Karpas-422 (cell line): ENCODE results near the gene IL36B. TPM values are rescaled to one million over a fixed set of nuclear protein-coding genes. Genes with fewer than 3 reads are reported as not detected.

ENCODE experiments used
- DNase-seq: peaks from one replicate; pipeline ENCODE4 v3.0.0-alpha.2; 2015
- H2AFZ ChIP-seq: fragments of 200-600 bp; sonication (generic); 2 replicates; pipeline ENCODE4 v1.6.1; 2014; ENCODE audit warnings: antibody characterized with exemption, low read length, mixed read lengths
- H3K27ac ChIP-seq: fragments of 200-600 bp; sonication (generic); 2 replicates; pipeline ENCODE4 v1.5.1; 2014; ENCODE audit warnings: mild to moderate bottlenecking, low read length, moderate library complexity
- H3K27me3 ChIP-seq: fragments of 200-600 bp; sonication (generic); 2 replicates; pipeline ENCODE4 v1.6.1; 2014; ENCODE audit warnings: low read length, mixed read lengths
- H3K36me3 ChIP-seq: fragments of 200-600 bp; sonication (generic); 2 replicates; pipeline ENCODE4 v1.6.1; 2014; ENCODE audit warnings: low read length, mixed read lengths; ENCODE audit not compliant: insufficient read depth
- H3K4me1 ChIP-seq: fragments of 200-600 bp; sonication (generic); 2 replicates; pipeline ENCODE4 v1.6.1; 2014; ENCODE audit warnings: mild to moderate bottlenecking, low read length, mixed read lengths
- H3K4me2 ChIP-seq: fragments of 200-600 bp; sonication (generic); 2 replicates; pipeline ENCODE4 v1.6.1; 2014; ENCODE audit warnings: low read length, low read depth, mild to moderate bottlenecking; ENCODE audit not compliant: poor library complexity, severe bottlenecking
- H3K4me3 ChIP-seq: fragments of 200-600 bp; sonication (generic); 2 replicates; pipeline ENCODE4 v1.5.1; 2014; ENCODE audit warnings: mild to moderate bottlenecking, antibody characterized with exemption, low read length, mixed read lengths
- H3K79me2 ChIP-seq: fragments of 200-600 bp; sonication (generic); 2 replicates; pipeline ENCODE4 v1.6.1; 2014; ENCODE audit warnings: mild to moderate bottlenecking, low read length, mixed read lengths
- H3K9ac ChIP-seq: fragments of 200-600 bp; sonication (generic); 2 replicates; pipeline ENCODE4 v1.6.0; 2014; ENCODE audit warnings: low read length
- H3K9me2 ChIP-seq: fragments of 200-600 bp; sonication (generic), shearing (Covaris generic); replicated peaks from 2 replicates; pipeline ENCODE4 v1.6.0; 2014; ENCODE audit warnings: mild to moderate bottlenecking, low read length, moderate library complexity; ENCODE audit not compliant: insufficient read depth
- H3K9me3 ChIP-seq: fragments of 300-700, 200-600 bp; sonication (generic); 2 replicates; pipeline ENCODE4 v1.6.1; 2014; ENCODE audit warnings: low read length, mixed read lengths
- H4K20me1 ChIP-seq: fragments of 200-600 bp; sonication (generic); 2 replicates; pipeline ENCODE4 v1.6.1; 2014; ENCODE audit warnings: mild to moderate bottlenecking, antibody characterized with exemption, low read length, low read depth; ENCODE audit not compliant: insufficient read depth
- total RNA-seq: library from RNA; depleted of rRNA; stranded (reverse); fragments of >200 nt; shearing (Covaris generic); gene quantifications from 2 replicates; pipeline ENCODE4 v1.2.3, GENCODE V29; 2014; ENCODE audit warnings: low replicate concordance

IL36B gene
- total RNA-seq, 1 experiment from 2014 or later = not detected

DNA sequence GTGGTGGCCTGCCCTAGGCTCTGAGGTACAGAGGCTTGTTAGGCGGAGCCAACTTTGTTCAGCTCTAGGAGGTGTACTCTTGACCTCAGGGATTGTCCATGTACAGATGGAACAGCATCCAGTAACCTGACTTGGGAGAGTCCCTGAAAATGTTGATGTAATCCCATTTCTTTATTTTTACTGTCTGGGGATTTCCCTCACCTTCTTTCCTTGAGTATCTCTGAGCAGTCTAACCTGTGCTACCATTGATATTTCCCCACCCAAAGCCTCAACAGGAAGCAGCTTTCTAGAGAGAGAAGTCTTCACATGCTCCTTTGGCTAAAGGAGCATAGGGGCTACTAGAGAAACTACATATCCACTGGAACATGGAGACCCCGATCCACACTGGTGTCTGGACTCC is 37.0 kb downstream of the IL36B start:
- H3K4me1 ChIP-seq = no peaks in the 10 kb centered on the region
- H3K27ac ChIP-seq = no peak overlapping the region
- no peak overlapping the region for H3K4me2 ChIP-seq
- no peak overlapping the region for H3K4me3 ChIP-seq
- H3K9me3 ChIP-seq = no peaks in the 10 kb centered on the region
- no peak for DNase-seq
- no peaks in the 10 kb centered on the region for H3K79me2 ChIP-seq
- no peaks in the 10 kb centered on the region for H3K27me3 ChIP-seq
- H4K20me1 ChIP-seq = no peaks in the 10 kb centered on the region
- no peaks in the 10 kb centered on the region for H3K36me3 ChIP-seq
- no peak overlapping the region for H3K9ac ChIP-seq
- no peak overlapping the region for H2AFZ ChIP-seq
- H3K9me2 ChIP-seq = no peaks in the 10 kb centered on the region

DNA sequence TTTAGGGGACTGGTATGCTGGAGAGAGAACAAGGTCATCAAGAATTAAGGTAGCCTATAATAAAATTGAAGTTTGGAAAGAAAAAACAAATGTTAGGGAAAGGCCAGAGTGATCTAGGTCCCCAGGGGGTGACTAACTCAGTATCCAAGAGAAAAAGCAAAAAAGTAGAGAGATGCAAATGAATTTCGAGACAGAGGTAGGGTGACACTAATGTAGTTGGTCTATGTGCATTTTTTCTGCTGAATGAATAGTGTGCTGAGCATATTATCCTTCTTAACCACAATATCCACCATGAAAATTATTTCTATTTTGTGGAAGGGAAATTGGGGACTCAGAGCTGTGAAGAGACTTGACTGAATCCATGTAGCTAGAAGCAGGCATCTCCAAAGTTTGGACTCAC is 37.6 kb downstream of the IL36B start:
- Histone ChIP-seq H3K9ac (no peak overlapping the region), H3K27me3 (no peaks in the 10 kb centered on the region), H3K79me2 (no peaks in the 10 kb centered on the region), H3K36me3 (no peaks in the 10 kb centered on the region), H3K4me3 (no peak overlapping the region), H4K20me1 (no peaks in the 10 kb centered on the region), H3K4me2 (no peak overlapping the region), H3K27ac (no peak overlapping the region), H3K4me1 (no peaks in the 10 kb centered on the region), H3K9me3 (no peaks in the 10 kb centered on the region), H2AFZ (no peak overlapping the region), H3K9me2 (no peaks in the 10 kb centered on the region)
- DNase-seq = no peak

DNA sequence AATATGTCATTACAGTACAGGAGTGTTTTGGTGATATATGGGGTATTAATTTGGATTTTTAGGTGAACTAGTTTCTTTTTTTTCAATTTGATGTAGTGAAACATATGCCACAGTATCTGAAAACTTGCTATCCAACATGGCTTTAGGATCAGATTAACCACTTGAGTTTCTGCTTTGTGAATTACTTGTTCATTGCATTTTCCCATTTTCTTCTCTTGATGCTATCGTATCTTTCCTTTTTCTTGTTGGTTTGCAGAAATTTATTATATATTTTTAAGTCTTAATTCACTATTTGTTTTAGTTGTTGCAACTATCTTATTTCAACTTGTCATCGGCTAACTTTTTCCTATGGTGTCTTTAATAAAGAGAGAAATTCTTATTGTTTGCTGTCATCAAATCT is 38.6 kb downstream of the IL36B start:
- no peaks in the 10 kb centered on the region for H3K27me3 ChIP-seq
- no peaks in the 10 kb centered on the region for H3K9me3 ChIP-seq
- H3K9ac ChIP-seq = no peak overlapping the region
- no peaks in the 10 kb centered on the region for H3K36me3 ChIP-seq
- H3K4me2 ChIP-seq = no peak overlapping the region
- H4K20me1 ChIP-seq = no peaks in the 10 kb centered on the region
- no peak overlapping the region for H3K4me3 ChIP-seq
- no peaks in the 10 kb centered on the region for H3K4me1 ChIP-seq
- H3K9me2 ChIP-seq = no peaks in the 10 kb centered on the region
- no peak overlapping the region for H2AFZ ChIP-seq
- H3K27ac ChIP-seq = no peak overlapping the region
- DNase-seq = no peak
- H3K79me2 ChIP-seq = no peaks in the 10 kb centered on the region

DNA sequence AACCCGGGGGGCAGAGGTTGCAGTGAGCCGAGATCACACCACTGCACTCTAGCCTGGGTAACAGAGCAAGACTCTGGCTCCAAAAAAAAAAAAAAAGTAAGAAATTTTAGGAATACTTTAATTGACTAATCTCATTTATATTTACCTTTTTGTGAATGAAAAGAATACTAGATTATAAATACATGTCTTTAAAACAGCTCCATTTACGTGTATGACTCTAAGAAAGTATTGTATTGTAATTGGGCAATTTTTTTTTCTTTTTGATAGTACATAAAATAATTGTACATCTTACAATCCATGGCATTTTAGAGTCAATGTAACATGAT is 39.4 kb downstream of the IL36B start:
- DNase-seq = no peak

DNA sequence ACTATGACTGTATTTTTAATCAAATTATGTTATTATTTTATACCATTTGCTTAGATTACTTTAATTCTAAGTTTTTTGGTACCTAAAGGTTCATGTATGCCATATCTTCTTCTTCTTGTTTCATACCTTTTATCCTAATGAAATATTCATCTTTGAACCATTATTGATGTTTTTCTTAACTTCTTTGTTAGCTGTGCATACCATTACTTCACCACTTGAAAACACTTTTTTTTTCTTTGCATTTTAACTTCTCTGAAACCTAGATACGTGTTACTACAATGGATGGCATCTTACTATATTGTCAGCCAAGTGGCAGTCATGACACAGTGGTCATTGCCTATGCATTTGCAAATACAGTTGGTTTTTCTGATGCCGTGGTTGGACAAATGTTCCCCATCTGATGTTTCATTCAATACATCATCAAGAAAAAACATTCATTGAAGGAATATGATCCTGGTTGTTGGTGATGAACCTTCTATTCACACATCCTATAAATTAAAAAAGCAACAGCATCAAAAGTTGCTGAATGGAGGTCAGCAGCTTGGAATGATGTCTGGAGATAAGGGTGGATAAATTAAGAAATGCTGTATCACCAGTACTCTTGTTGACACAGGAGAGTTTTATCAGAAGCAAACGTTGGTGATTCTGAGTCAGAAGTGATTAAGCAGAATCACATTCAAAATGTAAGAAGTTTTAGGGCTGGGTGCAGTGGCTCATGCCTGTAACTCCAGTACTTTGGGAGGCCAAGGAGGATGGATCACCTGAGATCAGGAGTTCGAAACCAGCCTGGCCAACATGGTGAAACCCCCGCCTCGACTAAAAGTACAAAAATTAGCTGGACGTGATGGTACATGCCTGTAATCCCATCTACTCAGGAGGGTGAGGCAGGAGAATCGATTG is 40.0 kb downstream of the IL36B start:
- no peak overlapping the region for H3K4me2 ChIP-seq
- H3K4me3 ChIP-seq = no peak overlapping the region
- no peaks in the 10 kb centered on the region for H3K27me3 ChIP-seq

More for the DNA sequence above, 39.4 kb downstream of the IL36B start:
- no peak overlapping the region for H2AFZ ChIP-seq
- H4K20me1 ChIP-seq = no peaks in the 10 kb centered on the region
- H3K79me2 ChIP-seq = no peaks in the 10 kb centered on the region
- no peak overlapping the region for H3K9ac ChIP-seq
- H3K9me3 ChIP-seq = no peaks in the 10 kb centered on the region
- H3K27me3 ChIP-seq = no peaks in the 10 kb centered on the region
- no peaks in the 10 kb centered on the region for H3K36me3 ChIP-seq
- H3K4me3 ChIP-seq = no peak overlapping the region
- no peaks in the 10 kb centered on the region for H3K4me1 ChIP-seq
- no peaks in the 10 kb centered on the region for H3K9me2 ChIP-seq
- no peak overlapping the region for H3K27ac ChIP-seq
- no peak overlapping the region for H3K4me2 ChIP-seq

DNA sequence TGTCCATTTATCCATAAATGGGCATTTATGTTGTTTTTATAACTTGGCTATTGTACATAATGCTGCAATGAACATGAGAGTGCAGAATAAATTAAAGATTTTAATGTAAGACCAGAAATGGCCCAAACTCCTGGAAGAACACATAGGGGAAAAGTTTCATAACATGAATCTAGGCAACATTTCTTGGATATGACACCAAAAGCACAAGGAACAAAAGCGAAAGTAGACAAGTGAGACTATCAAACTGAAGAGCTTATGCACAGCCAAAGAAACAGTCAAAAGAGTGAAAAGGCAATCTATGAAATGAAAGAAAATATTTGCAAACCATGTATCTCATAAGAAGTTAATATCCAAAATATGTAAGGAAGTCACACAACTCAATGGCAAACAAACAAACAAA is 41.6 kb downstream of the IL36B start:
- Histone ChIP-seq H3K27me3 (no peaks in the 10 kb centered on the region), H2AFZ (no peak overlapping the region), H3K4me2 (no peak overlapping the region), H4K20me1 (no peaks in the 10 kb centered on the region), H3K9me3 (no peaks in the 10 kb centered on the region), H3K36me3 (no peaks in the 10 kb centered on the region), H3K79me2 (no peaks in the 10 kb centered on the region), H3K27ac (no peak overlapping the region), H3K4me1 (no peaks in the 10 kb centered on the region), H3K9ac (no peak overlapping the region), H3K9me2 (no peaks in the 10 kb centered on the region), H3K4me3 (no peak overlapping the region)
- no peak for DNase-seq

More for the DNA sequence above, 40.0 kb downstream of the IL36B start:
- Histone ChIP-seq H3K79me2 (no peaks in the 10 kb centered on the region), H3K9ac (no peak overlapping the region), H3K36me3 (no peaks in the 10 kb centered on the region), H3K4me1 (no peaks in the 10 kb centered on the region), H3K9me2 (no peaks in the 10 kb centered on the region), H3K27ac (no peak overlapping the region), H3K9me3 (no peaks in the 10 kb centered on the region), H2AFZ (no peak overlapping the region), H4K20me1 (no peaks in the 10 kb centered on the region)
- no peak for DNase-seq

DNA sequence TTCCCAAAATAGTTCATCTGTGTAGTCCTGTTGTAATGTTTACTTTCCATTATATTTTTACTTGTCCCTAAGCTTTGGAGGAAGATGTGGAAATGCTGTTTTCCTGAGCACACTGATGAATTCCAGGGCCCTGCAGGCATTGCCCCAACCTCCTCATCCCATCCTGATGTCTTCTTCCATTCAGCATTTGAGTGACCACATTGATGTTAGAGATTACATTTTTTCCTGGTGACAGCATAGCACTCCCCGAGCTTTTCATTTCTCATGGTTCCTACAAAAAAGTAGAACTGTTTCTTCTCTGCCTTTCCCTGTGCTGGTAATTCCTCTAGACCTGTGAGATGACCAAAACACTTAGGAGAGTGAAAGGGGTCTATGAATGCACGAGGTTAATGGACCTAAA is 42.6 kb downstream of the IL36B start:
- Histone ChIP-seq H3K79me2 (no peaks in the 10 kb centered on the region), H3K4me3 (no peak overlapping the region), H3K9me3 (no peaks in the 10 kb centered on the region), H3K36me3 (no peaks in the 10 kb centered on the region), H4K20me1 (no peaks in the 10 kb centered on the region), H2AFZ (no peak overlapping the region), H3K4me2 (no peak overlapping the region), H3K27ac (no peak overlapping the region), H3K9ac (no peak overlapping the region), H3K9me2 (no peaks in the 10 kb centered on the region), H3K4me1 (no peaks in the 10 kb centered on the region), H3K27me3 (no peaks in the 10 kb centered on the region)
- no peak for DNase-seq

DNA sequence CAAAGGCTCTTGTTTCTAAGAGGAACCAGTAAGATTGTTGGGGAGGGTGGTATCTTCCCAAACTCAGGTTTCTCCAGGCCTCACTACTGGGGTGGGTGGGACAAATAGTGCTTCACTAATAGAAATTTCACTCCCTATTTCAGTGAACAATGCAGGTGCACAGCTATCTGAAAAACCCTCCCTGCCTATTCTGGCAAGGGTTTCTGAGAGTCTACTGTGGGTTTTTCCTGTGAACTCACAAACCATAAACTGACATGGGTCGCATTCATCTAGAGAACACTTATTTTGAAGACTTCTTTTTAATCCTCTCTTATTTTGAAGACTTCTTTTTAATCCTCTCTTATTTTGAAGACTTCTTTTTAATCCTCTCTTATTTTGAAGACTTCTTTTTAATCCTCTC is 43.0 kb downstream of the IL36B start:
- Histone ChIP-seq H3K4me2 (no peak overlapping the region), H3K36me3 (no peaks in the 10 kb centered on the region), H3K4me3 (no peak overlapping the region), H3K27ac (no peak overlapping the region), H3K9me2 (no peaks in the 10 kb centered on the region), H3K4me1 (no peaks in the 10 kb centered on the region), H3K9ac (no peak overlapping the region), H3K9me3 (no peaks in the 10 kb centered on the region), H2AFZ (no peak overlapping the region), H3K27me3 (no peaks in the 10 kb centered on the region), H4K20me1 (no peaks in the 10 kb centered on the region), H3K79me2 (no peaks in the 10 kb centered on the region)
- DNase-seq = no peak
